ENCODE data around the gene FMNL2.

DNA sequence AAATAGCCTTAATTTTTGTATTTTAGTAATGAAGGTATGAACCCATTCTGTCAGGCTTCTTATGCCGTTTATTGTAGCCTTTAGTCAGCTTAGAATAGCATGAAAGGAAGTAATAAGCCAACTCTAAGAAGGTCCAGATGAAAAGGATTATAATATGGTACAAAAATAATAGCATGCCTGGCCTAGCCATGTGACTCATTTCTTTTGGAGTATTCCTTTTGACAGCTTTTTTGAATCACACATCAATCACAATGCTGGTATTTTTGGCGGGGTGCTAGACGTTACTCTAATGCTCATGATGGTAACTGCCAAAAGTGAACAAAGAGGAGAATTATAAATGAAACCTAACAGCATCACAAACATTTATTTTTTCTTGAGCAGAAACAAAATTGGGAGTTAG, 19.9 kb downstream of the FMNL2 start:
- TF ChIP-seq, protein P1, sequence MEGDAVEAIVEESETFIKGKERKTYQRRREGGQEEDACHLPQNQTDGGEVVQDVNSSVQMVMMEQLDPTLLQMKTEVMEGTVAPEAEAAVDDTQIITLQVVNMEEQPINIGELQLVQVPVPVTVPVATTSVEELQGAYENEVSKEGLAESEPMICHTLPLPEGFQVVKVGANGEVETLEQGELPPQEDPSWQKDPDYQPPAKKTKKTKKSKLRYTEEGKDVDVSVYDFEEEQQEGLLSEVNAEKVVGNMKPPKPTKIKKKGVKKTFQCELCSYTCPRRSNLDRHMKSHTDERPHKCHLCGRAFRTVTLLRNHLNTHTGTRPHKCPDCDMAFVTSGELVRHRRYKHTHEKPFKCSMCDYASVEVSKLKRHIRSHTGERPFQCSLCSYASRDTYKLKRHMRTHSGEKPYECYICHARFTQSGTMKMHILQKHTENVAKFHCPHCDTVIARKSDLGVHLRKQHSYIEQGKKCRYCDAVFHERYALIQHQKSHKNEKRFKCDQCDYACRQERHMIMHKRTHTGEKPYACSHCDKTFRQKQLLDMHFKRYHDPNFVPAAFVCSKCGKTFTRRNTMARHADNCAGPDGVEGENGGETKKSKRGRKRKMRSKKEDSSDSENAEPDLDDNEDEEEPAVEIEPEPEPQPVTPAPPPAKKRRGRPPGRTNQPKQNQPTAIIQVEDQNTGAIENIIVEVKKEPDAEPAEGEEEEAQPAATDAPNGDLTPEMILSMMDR (IDR thresholded peaks at IDR 0.05 in 8 of 11, conservative IDR thresholded peaks at IDR 0.05 in 3 of 11) = no peak
- TF ChIP-seq POLR2A (IDR thresholded peaks at IDR 0.05) = no peak

All from spleen (tissue), 7 donors.